ENCODE data around the gene KLHDC7B.

The KLHDC7B gene

GRCh38 chr22:50506611-50507420 lies 38.9 kb upstream of the KLHDC7B start:
- POLR2A ChIA-PET: interaction anchor here (0.7 kb wide), 1 partner anchor 10 kb away, joined by 3 read pairs; no protein-coding TSS in a partner anchor
- H3K4me3 ChIP-seq (ENCODE audit: low read depth, low read length): peak overlapping the region; percentile 96
- CTCF ChIA-PET: interaction anchor here (1.0 to 1.2 kb wide), 2 partner anchors 9 to 19 kb away, joined by 3 to 5 read pairs; partner anchors contain the start of gene SCO2
- no peak for TF ChIP-seq CTCF (IDR thresholded peaks at IDR 0.05; ENCODE audit: insufficient read depth, low read length, missing control alignments)
- DNase-seq (ENCODE audit: low read depth, low spot score): no peak

- POLR2A ChIA-PET: interaction anchor here (0.7 to 1.9 kb wide), 5 partner anchors 10 to 63 kb away, joined by 3 to 25 read pairs (median 4); partner anchors contain the start of gene SCO2
- no peak for DNase-seq (ENCODE audit: low read depth, low spot score)
- H3K4me3 ChIP-seq (ENCODE audit: low read depth, low read length): peak within 1 kb of the TSS; percentile 96
- no peak for TF ChIP-seq CTCF (IDR thresholded peaks at IDR 0.05; ENCODE audit: insufficient read depth, low read length, missing control alignments)
- CTCF ChIA-PET: interaction anchor here (0.7 to 1.0 kb wide), 5 partner anchors 10 to 113 kb away, joined by 4 to 7 read pairs (median 4); partner anchors contain the start of gene SCO2
Measured at GRCh38 chr22:50507421-50507990, 38.2 kb upstream of the KLHDC7B start, which contains the start of gene LMF2. TSS of gene LMF2 (minus strand) at chr22:50507702. CDS start at chr22:50507675, 27 bp downstream.

GRCh38 chr22:50507991-50508884 lies 37.5 kb upstream of the KLHDC7B start, which contains the start of gene NCAPH2:
TSS of gene NCAPH2 (plus strand) at chr22:50508224. CDS start at chr22:50508338, 114 bp downstream.
- ChIA-PET POLR2A (interaction anchor here (0.7 to 1.9 kb wide), 5 partner anchors 10 to 64 kb away, joined by 3 to 25 read pairs (median 4); partner anchors contain the start of gene SCO2), CTCF (interaction anchor here (0.7 to 2.3 kb wide), 12 partner anchors 8 to 188 kb away, joined by 3 to 14 read pairs (median 4); partner anchors contain the start of genes SCO2 and SYCE3)
- H3K4me3 ChIP-seq (ENCODE audit: low read depth, low read length): peak within 1 kb of the TSS; percentile 96
- no peak for TF ChIP-seq CTCF (IDR thresholded peaks at IDR 0.05; ENCODE audit: insufficient read depth, low read length, missing control alignments)
- peak; percentile 58 for DNase-seq (ENCODE audit: low read depth, low spot score)

- DNase-seq (ENCODE audit: low read depth, low spot score): no peak
- ChIA-PET POLR2A (interaction anchor here (1.9 kb wide), 1 partner anchor 16 kb away, joined by 25 read pairs; the partner anchor contains the start of gene SCO2), CTCF (interaction anchor here (0.9 to 2.3 kb wide), 7 partner anchors 9 to 187 kb away, joined by 3 to 14 read pairs (median 3); partner anchors contain the start of genes SCO2 and SYCE3)
- H3K4me3 ChIP-seq (ENCODE audit: low read depth, low read length): peak overlapping the region; percentile 94
- TF ChIP-seq CTCF (IDR thresholded peaks at IDR 0.05; ENCODE audit: insufficient read depth, low read length, missing control alignments): no peak
Measured at GRCh38 chr22:50508897-50509296, 36.8 kb upstream of the KLHDC7B start.

- CTCF ChIA-PET: interaction anchor here (2.9 kb wide), 1 partner anchor 12 kb away, joined by 18 read pairs; the partner anchor contains the start of gene SCO2
- POLR2A ChIA-PET: no interaction called here
- TF ChIP-seq CTCF (IDR thresholded peaks at IDR 0.05; ENCODE audit: insufficient read depth, low read length, missing control alignments): no peak
- no peak for DNase-seq (ENCODE audit: low read depth, low spot score)
- no peak overlapping the region for H3K4me3 ChIP-seq (ENCODE audit: low read depth, low read length)
Measured at GRCh38 chr22:50513175-50513574, 32.5 kb upstream of the KLHDC7B start.

Measured in AG04449 (cell line).